B cell (primary cell): ENCODE data around the gene DUSP23.

Experiments used
- EZH2 ChIP-seq: IDR thresholded peaks from 2 replicates; pipeline ENCODE4 v1.6.1; 2012; ENCODE audit warnings: borderline replicate concordance, low read depth, mild to moderate bottlenecking, moderate library complexity, low read length; ENCODE audit not compliant: insufficient read depth, poor library complexity, severe bottlenecking
- TF ChIP-seq, protein P1 (sequence below): fragments of 200-600 bp; IDR thresholded peaks from one replicate; pipeline ENCODE4 v1.8.0; 2022; ENCODE audit warnings: antibody characterized with exemption, mild to moderate bottlenecking

GRCh38 chr1:159829273-159829634 lies 48.5 kb downstream of the DUSP23 start:
- TF ChIP-seq, protein P1, sequence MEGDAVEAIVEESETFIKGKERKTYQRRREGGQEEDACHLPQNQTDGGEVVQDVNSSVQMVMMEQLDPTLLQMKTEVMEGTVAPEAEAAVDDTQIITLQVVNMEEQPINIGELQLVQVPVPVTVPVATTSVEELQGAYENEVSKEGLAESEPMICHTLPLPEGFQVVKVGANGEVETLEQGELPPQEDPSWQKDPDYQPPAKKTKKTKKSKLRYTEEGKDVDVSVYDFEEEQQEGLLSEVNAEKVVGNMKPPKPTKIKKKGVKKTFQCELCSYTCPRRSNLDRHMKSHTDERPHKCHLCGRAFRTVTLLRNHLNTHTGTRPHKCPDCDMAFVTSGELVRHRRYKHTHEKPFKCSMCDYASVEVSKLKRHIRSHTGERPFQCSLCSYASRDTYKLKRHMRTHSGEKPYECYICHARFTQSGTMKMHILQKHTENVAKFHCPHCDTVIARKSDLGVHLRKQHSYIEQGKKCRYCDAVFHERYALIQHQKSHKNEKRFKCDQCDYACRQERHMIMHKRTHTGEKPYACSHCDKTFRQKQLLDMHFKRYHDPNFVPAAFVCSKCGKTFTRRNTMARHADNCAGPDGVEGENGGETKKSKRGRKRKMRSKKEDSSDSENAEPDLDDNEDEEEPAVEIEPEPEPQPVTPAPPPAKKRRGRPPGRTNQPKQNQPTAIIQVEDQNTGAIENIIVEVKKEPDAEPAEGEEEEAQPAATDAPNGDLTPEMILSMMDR, result peak; percentile 34
- no peak for TF ChIP-seq EZH2
